ENCODE data around the gene JAM2.
"Not testable (repeated sequence)": the region's sequence is repeated elsewhere in the genome, so short reads cannot be mapped to it uniquely, and the experiment has no call there.

DNA sequence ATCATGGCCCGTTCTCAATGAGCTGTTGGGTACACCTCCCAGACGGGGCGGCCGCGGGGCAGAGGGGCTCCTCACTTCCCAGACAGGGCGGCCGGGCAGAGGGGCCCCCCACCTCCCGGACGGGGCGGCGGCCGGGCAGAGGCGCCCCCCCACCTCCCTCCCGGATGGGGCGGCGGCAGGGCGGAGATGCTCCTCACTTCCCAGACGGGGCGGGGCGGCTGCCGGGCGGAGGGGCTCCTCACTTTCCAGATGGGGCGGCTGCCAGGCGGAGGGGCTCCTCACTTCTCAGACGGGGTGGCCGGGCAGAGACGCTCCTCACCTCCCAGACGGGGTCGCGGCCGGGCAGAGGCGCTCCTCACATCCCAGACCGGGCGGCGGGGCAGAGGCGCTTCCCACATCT, 56.4 kb downstream of the JAM2 start:
- not testable (repeated sequence) for TF ChIP-seq POLR2A, CTCF (IDR thresholded peaks at IDR 0.05)
